ENCODE data around the gene AOPEP. TPM values are rescaled to one million over a fixed set of nuclear protein-coding genes. Genes with fewer than 3 reads are reported as not detected.

The AOPEP gene
- total RNA-seq, 4 donors from 2014 or later = 18.8 to 81.0 (median 32.1) TPM

GRCh38 chr9:94718936-94719335 lies 7.6 kb upstream of the AOPEP start:
- TF ChIP-seq, protein P1, sequence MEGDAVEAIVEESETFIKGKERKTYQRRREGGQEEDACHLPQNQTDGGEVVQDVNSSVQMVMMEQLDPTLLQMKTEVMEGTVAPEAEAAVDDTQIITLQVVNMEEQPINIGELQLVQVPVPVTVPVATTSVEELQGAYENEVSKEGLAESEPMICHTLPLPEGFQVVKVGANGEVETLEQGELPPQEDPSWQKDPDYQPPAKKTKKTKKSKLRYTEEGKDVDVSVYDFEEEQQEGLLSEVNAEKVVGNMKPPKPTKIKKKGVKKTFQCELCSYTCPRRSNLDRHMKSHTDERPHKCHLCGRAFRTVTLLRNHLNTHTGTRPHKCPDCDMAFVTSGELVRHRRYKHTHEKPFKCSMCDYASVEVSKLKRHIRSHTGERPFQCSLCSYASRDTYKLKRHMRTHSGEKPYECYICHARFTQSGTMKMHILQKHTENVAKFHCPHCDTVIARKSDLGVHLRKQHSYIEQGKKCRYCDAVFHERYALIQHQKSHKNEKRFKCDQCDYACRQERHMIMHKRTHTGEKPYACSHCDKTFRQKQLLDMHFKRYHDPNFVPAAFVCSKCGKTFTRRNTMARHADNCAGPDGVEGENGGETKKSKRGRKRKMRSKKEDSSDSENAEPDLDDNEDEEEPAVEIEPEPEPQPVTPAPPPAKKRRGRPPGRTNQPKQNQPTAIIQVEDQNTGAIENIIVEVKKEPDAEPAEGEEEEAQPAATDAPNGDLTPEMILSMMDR (IDR thresholded peaks at IDR 0.05; ENCODE audit: low read depth) = no peak

GRCh38 chr9:94719878-94720277 lies 6.6 kb upstream of the AOPEP start:
- TF ChIP-seq, protein P1 (IDR thresholded peaks at IDR 0.05; ENCODE audit: low read depth) = no peak

GRCh38 chr9:94720846-94721549 lies 5.5 kb upstream of the AOPEP start:
- TF ChIP-seq, protein P1 (IDR thresholded peaks at IDR 0.05; ENCODE audit: low read depth) = no peak

DNA sequence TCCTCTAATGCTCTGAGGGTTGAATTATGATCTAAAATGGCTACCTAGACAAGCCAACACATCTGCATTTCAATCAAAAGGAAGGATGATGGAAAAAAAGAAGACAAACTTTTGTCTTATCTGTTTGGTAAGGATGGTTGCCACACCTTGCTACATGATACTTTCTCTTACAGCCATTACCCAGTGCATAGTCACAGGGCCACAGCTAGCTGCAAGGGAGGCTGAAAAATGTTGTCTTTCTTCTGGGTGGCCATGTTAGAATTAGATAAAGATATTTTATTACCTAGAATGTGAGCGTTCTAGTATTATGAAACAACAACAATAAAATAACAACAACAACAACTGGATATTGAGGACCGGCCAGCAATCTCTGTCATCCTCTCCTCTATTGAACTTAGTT lies 4.7 kb upstream of the AOPEP start:
- TF ChIP-seq, protein P1 (IDR thresholded peaks at IDR 0.05; ENCODE audit: low read depth) = no peak

GRCh38 chr9:94725293-94725692 lies 1.2 kb upstream of the AOPEP start:
- TF ChIP-seq, protein P1 (IDR thresholded peaks at IDR 0.05; ENCODE audit: low read depth) = no peak

DNA sequence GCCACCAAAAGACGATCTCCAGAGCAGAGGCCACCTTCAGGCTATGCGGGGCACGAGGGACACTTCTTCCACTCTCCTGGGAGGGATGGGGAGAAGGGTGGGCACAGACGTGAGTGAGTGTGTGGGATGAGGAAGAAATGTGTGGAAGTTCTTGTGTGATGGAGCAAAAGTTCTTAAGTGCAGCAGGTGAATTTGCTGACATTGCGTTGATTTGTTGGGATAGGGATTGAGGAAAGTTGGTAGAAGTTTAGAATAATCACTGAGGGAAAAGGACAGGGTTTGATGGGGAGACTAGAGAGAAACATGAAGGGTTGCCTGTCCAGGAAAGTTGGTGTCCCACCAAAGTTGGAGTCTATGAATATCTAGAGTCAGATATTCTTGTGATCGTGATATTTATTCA lies 2.2 kb downstream of the AOPEP start:
- TF ChIP-seq, protein P1 (IDR thresholded peaks at IDR 0.05; ENCODE audit: low read depth) = no peak

- TF ChIP-seq, protein P1 (IDR thresholded peaks at IDR 0.05; ENCODE audit: low read depth) = no peak
These were observed 2.7 kb downstream of the AOPEP start for GRCh38 chr9:94729199-94729598.
